HG03521 (cell line): ENCODE results near the gene LRBA.
"Not testable (repeated sequence)": the region's sequence is repeated elsewhere in the genome, so short reads cannot be mapped to it uniquely, and the experiment has no call there.

Experiments
- ATAC-seq: cut with Tn5 transposase; IDR thresholded peaks from one replicate; pipeline ENCODE4 v1.9.1; 2021; ENCODE audit warnings: mild to moderate bottlenecking, moderate library complexity; ENCODE audit not compliant: unreplicated experiment

The LRBA gene

GRCh38 chr4:150451883-150452282 is 563.2 kb downstream of the LRBA start:
- ATAC-seq, result no peak

GRCh38 chr4:150447356-150447755 is 567.7 kb downstream of the LRBA start:
- ATAC-seq, result no peak

- no peak for ATAC-seq
Measured at GRCh38 chr4:150439451-150439933, 575.6 kb downstream of the LRBA start.

- ATAC-seq, result no peak
Measured at GRCh38 chr4:150436598-150437370, 578.3 kb downstream of the LRBA start.

DNA sequence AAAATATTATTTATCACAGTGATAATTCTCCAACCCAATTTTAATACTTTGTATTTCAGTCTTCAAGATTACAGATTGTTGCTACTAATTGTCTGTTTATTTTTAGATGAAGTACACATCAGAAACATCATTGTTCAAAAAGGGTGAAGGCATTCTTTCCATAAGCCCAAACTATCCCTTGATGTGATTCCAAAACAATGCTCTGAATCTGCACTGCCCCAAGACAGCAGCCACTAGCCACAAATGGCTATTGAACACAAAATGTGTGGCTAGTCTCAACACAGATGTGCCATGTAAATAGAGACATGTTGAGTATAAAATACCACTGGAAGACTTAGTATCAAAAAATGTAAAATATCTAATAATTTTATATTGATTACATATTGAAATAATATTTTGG is 583.9 kb downstream of the LRBA start:
- no peak for ATAC-seq

GRCh38 chr4:150425161-150425560 is 589.9 kb downstream of the LRBA start:
- ATAC-seq, result no peak

DNA sequence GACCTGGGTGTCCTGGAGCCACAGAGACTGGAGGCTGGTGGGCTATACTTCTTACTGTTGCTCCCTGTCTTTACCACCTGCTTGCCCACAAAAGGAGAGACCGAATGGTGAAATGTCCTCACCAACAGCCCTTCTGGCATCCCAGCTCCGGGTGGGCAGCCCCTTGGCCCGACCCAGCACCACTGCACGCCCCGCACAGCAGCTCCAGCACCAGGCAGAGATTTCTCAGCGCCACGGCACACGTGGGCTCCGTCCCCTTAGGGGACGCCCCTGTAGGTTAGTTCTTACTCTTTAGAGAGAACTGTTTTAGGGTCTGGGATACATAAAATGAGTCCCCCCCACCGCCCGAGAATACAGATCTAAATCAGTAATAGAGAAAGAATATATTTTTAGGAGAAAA is 591.6 kb downstream of the LRBA start:
- no peak for ATAC-seq

- ATAC-seq, result no peak
Measured at GRCh38 chr4:150423074-150423473, 592.0 kb downstream of the LRBA start.

DNA sequence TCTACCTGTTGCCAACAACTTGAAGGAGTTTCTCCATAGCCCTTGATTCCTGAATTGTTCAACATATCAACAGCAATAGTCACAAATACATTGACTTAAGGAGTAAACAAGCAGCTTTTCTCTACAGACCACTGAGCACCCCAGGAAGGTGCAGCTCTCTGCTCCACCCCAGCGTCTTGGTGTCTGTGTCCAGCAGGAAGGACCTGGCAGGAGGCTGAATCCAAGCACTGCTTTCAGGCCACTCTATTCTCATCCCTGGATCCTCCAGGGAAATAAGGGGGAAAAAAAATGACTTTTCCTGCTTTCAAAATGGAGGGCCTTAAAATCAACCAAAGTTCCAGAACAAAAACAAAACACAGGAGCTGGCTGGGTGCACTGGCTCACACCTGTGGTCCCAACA is 593.5 kb downstream of the LRBA start:
- no peak for ATAC-seq

DNA sequence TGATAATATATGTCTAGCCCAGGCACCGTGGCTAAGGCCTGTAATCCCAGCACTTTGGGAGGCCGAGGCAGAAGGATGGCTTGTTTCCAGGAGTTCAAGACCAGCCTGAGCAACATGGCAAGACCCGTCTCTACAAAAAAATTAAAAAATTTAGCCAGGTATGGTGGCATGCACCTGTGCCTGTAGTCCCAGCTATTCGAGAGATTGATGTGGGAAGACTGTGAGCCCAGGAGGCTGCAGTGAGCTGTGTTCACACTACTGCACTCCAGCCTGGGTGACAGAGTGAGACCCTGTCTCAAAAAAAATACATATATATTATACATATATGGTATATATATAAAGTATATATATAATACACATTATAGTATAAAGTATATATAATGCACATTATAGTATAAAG is 595.1 kb downstream of the LRBA start:
- ATAC-seq, result no peak

DNA sequence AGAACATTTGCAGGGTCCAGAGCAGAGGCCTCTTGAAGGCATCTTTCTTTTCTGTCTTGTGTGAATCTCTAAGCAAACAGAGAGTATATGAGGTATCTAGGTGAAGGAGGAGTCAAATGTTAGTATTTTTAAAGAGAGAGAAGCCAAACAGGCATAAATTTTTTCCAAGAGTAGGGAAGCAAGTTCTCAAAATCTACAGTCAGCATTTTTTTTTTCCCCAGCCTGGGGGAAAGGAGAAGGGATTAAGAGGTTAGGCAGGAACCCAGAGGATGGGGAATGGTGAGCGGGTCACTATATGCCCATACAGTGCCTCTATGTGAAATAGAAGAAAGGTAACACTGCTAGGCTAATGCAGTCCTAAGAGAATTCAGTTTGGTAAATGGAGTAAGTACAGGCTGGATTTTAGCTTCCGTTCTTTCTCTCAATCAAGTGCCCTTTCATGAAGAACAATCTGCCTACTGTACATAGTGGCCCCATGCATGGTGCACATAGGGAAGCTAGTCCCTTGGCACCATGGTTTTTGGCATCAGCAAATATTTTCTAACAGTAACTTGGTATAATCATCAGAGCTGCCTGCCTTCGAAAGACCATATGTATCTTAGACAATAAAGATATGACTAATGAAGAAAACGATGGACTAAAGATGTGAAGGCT is 596.2 kb downstream of the LRBA start:
- ATAC-seq, result no peak

- ATAC-seq, result no peak
Measured at GRCh38 chr4:150415213-150415612, 599.9 kb downstream of the LRBA start.

DNA sequence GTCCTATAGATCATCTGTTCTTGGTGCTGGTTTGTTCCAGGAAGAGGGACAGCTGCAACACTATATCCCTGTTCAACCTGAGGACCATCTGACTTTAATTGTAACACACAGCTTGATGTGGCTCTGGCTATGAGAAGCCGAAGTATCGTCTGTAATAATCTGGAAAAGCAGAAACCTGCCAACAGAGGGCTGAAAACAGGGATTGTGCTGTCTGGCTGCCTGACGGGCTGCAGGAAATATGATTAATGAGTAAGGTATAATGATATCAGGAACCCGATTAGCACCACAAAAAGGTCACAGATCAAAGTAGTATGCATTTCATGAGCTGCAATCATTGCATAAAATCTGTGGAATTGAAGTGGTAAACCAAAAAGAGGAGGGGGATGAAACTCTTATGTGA is 603.6 kb downstream of the LRBA start:
- ATAC-seq, result no peak

DNA sequence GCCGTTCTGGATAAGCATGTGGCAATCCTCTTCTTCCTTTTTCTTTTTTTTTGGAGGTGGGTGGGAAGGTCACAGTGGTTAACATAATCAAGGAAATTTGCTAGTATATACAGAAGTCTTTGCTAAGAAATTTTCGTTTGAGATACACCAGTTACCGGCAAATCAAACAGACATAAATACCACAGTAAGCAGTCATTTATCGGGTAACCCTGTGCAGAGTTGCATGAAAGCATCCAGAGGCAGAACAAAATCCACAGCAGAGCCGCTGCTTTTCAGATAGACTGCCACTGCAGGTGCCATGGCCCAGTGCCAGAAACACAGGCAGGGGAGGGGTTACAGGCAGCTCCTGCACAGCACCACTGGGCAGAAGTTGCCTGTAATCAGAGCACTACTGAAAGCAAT is 612.2 kb downstream of the LRBA start:
- no peak for ATAC-seq

DNA sequence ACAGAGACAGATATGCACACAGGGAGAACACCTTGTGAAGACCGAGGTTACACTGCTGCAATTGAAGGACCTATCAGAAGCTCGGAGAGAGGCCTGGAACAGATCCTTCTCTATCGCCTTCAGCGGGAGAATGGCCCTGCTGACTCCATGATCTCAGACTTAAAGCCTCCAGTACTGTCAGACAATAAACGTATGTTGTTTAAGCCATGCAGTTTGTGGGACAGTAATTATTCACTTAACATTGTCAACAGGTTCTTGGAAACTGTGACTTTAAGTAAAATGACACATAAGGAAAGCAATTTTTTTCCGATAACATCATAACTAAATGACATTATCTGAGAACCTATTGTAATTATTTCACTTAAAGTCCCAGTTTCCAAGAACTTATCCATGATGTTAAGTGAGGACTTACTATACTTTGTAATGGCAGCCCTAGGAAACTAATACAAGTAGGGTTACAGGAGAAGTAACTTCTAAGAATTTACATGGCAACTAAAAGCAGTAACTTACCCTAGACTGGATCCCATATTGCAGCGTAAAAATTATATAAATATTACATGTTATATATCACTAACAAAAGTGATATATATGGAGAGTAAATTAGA is 613.9 kb downstream of the LRBA start:
- ATAC-seq, result no peak

- no peak for ATAC-seq
Measured at GRCh38 chr4:150395872-150396271, 619.2 kb downstream of the LRBA start.

- no peak for ATAC-seq
Measured at GRCh38 chr4:150394046-150394445, 621.0 kb downstream of the LRBA start.

DNA sequence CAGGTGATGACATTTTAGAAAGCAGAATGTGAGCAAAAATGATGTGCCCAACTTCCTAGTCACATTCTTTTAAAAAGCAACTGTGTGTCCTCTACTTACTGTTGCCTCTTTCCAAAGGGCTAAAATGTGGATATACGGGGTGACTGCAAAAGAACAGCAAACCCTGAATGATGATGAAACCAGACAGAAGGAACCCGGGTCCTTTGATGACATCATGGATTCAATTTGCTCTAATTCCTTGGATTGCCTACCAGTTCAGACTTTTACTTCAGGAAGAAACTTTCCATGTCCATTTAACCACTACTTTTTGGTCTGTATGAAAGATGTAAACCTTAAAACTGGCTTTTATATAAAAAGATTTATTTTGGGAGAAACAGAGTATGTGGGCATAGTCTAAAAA is 624.0 kb downstream of the LRBA start:
- ATAC-seq, result no peak

DNA sequence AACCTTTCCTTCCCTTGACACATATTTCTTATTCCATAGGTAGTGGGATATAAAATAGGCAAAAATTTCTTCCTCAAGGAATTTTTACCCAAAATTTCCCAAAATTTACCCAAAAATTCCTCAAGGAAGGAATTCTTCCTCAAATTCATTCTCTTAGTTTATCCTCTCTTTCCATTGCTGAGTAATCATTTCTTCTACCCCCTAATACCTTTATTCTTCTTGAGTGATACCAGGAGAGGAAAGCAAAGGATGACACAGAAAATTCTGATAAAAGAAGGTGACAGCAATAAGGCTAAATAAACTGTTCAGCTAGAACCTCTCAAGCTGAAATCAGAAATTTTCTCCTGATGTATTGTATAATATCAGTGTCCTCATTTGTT is 624.6 kb downstream of the LRBA start:
- ATAC-seq, result no peak

DNA sequence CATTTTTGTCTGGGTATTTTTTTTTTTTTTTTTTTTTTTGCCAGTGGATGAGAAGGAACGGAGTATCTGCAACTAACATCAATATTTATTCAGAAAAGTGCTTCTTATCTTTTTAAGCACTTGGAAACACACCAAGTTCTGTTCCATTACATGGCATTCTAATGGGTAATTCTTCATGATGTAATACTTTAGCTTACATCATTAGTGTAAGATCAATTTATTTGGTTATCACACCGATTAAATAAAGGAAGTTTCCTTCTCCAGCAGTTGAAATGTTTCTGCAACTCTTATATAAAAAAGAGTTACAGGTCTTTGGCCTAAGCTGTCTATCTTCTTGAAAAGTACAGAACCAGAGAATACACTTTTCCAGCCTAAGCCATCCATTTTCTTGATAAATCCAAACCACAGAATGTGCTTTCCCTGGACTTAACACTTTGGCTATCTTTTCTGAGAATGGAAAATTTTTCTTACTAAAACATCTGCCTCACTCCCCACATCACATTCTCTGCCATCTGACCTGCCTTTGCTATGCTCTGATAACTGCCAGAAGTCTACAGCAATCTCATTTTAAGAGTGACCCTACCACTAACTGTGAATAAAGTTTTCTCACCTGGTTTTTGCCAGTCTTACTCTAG is 625.1 kb downstream of the LRBA start:
- no peak for ATAC-seq

- no peak for ATAC-seq
Measured at GRCh38 chr4:150387981-150388380, 627.1 kb downstream of the LRBA start.

- ATAC-seq, result not testable (repeated sequence)
Measured at GRCh38 chr4:150386415-150386814, 628.7 kb downstream of the LRBA start.
